Sigmoid colon (tissue), 7 donors: ENCODE results near the gene PPM1E. TPM values are rescaled to one million over a fixed set of nuclear protein-coding genes. Genes with fewer than 3 reads are reported as not detected.

Experiments
- DNase-seq: peaks from one replicate; pipeline ENCODE4 v3.0.0-alpha.2; 2019
- H3K27ac ChIP-seq, 4 donors: fragments of 200-600 bp; sonication (generic); one replicate each; pipeline ENCODE4 v1.5.1; 2016 to 2019; ENCODE audit warnings: mild to moderate bottlenecking in 1 of 4
- H3K27me3 ChIP-seq, 3 donors: fragments of 200-600 bp; sonication (generic); one replicate each; pipeline ENCODE4 v1.5.1; 2019; ENCODE audit warnings: mild to moderate bottlenecking in 1 of 3
- H3K36me3 ChIP-seq, 4 donors: fragments of 200-600 bp; sonication (generic); one replicate each; pipeline ENCODE4 v1.5.1; 2016 to 2019
- H3K4me1 ChIP-seq, 4 donors: fragments of 200-600 bp; sonication (generic); one replicate each; pipeline ENCODE4 v1.5.1; 2017 to 2019
- H3K4me3 ChIP-seq, 4 donors: fragments of 200-600 bp; sonication (generic); one replicate each; pipeline ENCODE4 v1.5.1; 2017 to 2019; ENCODE audit warnings: mild to moderate bottlenecking in 2 of 4, moderate library complexity in 1 of 4
- H3K9me3 ChIP-seq, 4 donors: fragments of 200-600 bp in 3 of 4; sonication (generic) in 3 of 4; one replicate each; pipeline versions ENCODE4 v1.5.1 to v1.6.1; 2013 to 2019
- EP300 ChIP-seq, 4 donors: sonication (generic); formaldehyde crosslinking; IDR thresholded peaks; one replicate each; pipeline ENCODE4 v1.6.1; 2017; ENCODE audit warnings: antibody characterized with exemption in 4 of 4
- POLR2A ChIP-seq, 2 donors: fragments of 450-650 bp; IDR thresholded peaks; one replicate each; pipeline ENCODE4 v1.6.1; 2016; ENCODE audit warnings: antibody characterized with exemption in 2 of 2, mild to moderate bottlenecking in 2 of 2, moderate library complexity in 2 of 2
- POLR2AphosphoS5 ChIP-seq, 4 donors: sonication (generic); formaldehyde crosslinking; IDR thresholded peaks; one replicate each; pipeline ENCODE4 v1.6.1; 2017; ENCODE audit warnings: antibody characterized with exemption in 4 of 4
- WGBS, 2 donors: extraction: QIAGEN DNeasy Blood & Tissue Kit; methylation state at CpG; one replicate each; pipeline ENCODE4 v1.1.7; 2013; 5-methylcytosine and 5-hydroxymethylcytosine counted together
- intact Hi-C: fragments of 100-400 bp; cut with DNase I; formaldehyde crosslinking; loops from one replicate; pipeline ENCODE4 v1.15.1; 2023
- polyA plus RNA-seq, 3 donors: library from polyadenylated mRNA; stranded (reverse); fragments of 200-250 nt; gene quantifications; one replicate each; pipeline ENCODE4 v1.2.3, GENCODE V29; 2013
- total RNA-seq, 4 donors: library from RNA; depleted of rRNA; stranded (reverse); fragments of >200 nt; gene quantifications; one replicate each; pipeline ENCODE4 v1.1.0, GENCODE V29; 2016
- TF ChIP-seq, protein P1 (sequence below), 4 experiments: fragments of 450-650 bp in 3 of 4; fragments of 200-600 bp in 1 of 4; IDR thresholded peaks; one replicate each; pipeline ENCODE4 v1.5.1; 2016 to 2019; ENCODE audit warnings: antibody characterized with exemption in 4 of 4, mild to moderate bottlenecking in 3 of 4, moderate library complexity in 2 of 4
- donor health status: healthy with polysubstance abuse.
- donor health status: Bipolar disorder and iron deficiency.
- donor health status: healthy.

The PPM1E gene
- total and polyA plus RNA-seq, 7 donors, result 0.16 to 0.55 (median 0.36) TPM; not detected in 2

DNA sequence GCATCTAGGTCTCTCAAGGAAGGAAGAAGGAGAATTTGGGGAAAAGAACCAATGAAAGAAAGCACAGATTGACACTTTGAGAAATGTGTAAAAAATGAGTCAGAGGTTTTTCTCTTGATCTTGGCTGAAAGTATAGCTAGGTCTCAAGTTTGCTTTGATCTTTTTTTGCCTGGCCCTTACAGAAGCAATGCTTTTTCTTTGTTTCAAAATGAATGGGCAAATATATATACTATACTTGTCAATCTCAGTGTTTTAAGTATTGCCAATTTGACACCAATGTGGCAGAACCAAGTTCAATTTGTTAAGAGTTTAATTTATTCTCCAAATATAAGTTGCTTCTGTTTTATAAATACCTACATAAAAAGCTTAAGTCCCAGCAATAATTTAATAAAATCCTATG, 119.6 kb downstream of the PPM1E start:
- intact Hi-C loops, result no loop called here
- no peak for DNase-seq
- TF ChIP-seq, protein P1, sequence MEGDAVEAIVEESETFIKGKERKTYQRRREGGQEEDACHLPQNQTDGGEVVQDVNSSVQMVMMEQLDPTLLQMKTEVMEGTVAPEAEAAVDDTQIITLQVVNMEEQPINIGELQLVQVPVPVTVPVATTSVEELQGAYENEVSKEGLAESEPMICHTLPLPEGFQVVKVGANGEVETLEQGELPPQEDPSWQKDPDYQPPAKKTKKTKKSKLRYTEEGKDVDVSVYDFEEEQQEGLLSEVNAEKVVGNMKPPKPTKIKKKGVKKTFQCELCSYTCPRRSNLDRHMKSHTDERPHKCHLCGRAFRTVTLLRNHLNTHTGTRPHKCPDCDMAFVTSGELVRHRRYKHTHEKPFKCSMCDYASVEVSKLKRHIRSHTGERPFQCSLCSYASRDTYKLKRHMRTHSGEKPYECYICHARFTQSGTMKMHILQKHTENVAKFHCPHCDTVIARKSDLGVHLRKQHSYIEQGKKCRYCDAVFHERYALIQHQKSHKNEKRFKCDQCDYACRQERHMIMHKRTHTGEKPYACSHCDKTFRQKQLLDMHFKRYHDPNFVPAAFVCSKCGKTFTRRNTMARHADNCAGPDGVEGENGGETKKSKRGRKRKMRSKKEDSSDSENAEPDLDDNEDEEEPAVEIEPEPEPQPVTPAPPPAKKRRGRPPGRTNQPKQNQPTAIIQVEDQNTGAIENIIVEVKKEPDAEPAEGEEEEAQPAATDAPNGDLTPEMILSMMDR (IDR thresholded peaks at IDR 0.05), result no peak
- TF ChIP-seq EP300 (IDR thresholded peaks at IDR 0.05) (no peak), POLR2A (IDR thresholded peaks at IDR 0.05) (no peak)
- H3K27me3 ChIP-seq, result no peaks in the 10 kb centered on the region
- H3K4me3 ChIP-seq, result no peak overlapping the region
- H3K9me3 ChIP-seq, result no peaks in the 10 kb centered on the region
- no peak overlapping the region for H3K27ac ChIP-seq
- H3K4me1 ChIP-seq, result no peaks in the 10 kb centered on the region
- H3K36me3 ChIP-seq, result no peaks in the 10 kb centered on the region

GRCh38 chr17:58884161-58884560, 128.5 kb downstream of the PPM1E start:
- WGBS, 2 donors, result 64 to 95% methylated on average over 1 of the region's 1 CpG

DNA sequence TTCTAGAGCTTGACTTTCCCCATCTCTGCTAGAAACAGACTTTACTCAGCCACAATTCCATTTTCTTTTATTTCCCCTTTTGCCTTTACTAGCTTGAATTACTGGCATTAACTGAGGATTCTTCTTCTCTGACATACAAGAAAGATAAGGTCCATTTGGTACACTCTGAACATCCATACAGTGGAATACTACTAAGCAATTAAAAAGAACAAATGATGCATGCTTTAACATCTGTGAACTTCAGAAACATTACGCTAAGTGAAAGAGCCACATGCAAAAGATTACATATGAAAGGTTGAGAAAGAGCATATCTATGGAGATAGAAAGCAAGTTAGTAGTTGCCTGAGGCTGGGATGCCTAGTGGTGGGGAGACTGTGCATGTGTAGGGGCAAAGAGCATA, 130.9 kb downstream of the PPM1E start:
- Histone ChIP-seq H3K27ac (no peak overlapping the region), H3K9me3 (peaks cover 0 to 5% (median 0%) of the 10 kb centered on the region in 4 donors), H3K27me3 (no peaks in the 10 kb centered on the region), H3K36me3 (no peaks in the 10 kb centered on the region), H3K4me1 (no peaks in the 10 kb centered on the region), H3K4me3 (no peak overlapping the region)
- TF ChIP-seq EP300 (IDR thresholded peaks at IDR 0.05) (no peak), POLR2A (IDR thresholded peaks at IDR 0.05) (no peak), POLR2AphosphoS5 (IDR thresholded peaks at IDR 0.05) (no peak)
- TF ChIP-seq, protein P1 (IDR thresholded peaks at IDR 0.05), result no peak
- intact Hi-C loops, result no loop called here
- 92 to 93% methylated on average over 1 of the region's 1 CpG for WGBS, 2 donors
- DNase-seq, result no peak

More at GRCh38 chr17:58884161-58884560, 128.5 kb downstream of the PPM1E start:
- H3K27me3 ChIP-seq, result no peaks in the 10 kb centered on the region
- no peaks in the 10 kb centered on the region for H3K36me3 ChIP-seq
- H3K27ac ChIP-seq, result no peak overlapping the region
- DNase-seq, result no peak
- H3K4me1 ChIP-seq, result no peaks in the 10 kb centered on the region
- TF ChIP-seq POLR2AphosphoS5 (IDR thresholded peaks at IDR 0.05), result no peak
- TF ChIP-seq, protein P1 (IDR thresholded peaks at IDR 0.05), result no peak
- intact Hi-C loops, result no loop called here
- no peak overlapping the region for H3K4me3 ChIP-seq
- no peaks in the 10 kb centered on the region for H3K9me3 ChIP-seq

DNA sequence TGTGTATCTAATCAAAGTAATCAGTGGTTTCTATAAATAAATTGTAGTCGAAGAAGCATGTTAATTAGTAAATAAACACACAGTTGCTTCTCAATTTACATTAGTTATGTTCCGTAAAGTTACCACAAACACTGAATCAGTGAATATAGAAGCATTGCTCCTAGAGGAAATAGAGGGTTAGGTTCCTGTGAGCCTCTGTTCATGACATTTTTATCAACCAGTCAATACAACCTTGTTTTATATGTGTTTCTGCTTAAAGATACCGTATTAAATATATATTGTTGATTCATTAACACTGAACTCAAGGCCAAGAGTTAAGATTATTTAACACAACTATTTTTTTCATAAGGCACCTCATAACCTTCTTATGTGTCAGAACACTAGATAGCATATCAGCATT, 134.3 kb downstream of the PPM1E start:
- intact Hi-C loops, result no loop called here
- 88 to 93% methylated on average over 3 of the region's 3 CpGs for WGBS, 2 donors
- Histone ChIP-seq H3K27ac (no peak overlapping the region), H3K4me3 (no peak overlapping the region), H3K27me3 (no peaks in the 10 kb centered on the region), H3K9me3 (peaks cover 0 to 5% (median under 1%) of the 10 kb centered on the region in 4 donors), H3K4me1 (no peaks in the 10 kb centered on the region), H3K36me3 (no peaks in the 10 kb centered on the region)
- DNase-seq, result no peak
- TF ChIP-seq POLR2A (IDR thresholded peaks at IDR 0.05) (no peak), POLR2AphosphoS5 (IDR thresholded peaks at IDR 0.05) (no peak), EP300 (IDR thresholded peaks at IDR 0.05) (no peak)
- TF ChIP-seq, protein P1 (IDR thresholded peaks at IDR 0.05), result no peak

DNA sequence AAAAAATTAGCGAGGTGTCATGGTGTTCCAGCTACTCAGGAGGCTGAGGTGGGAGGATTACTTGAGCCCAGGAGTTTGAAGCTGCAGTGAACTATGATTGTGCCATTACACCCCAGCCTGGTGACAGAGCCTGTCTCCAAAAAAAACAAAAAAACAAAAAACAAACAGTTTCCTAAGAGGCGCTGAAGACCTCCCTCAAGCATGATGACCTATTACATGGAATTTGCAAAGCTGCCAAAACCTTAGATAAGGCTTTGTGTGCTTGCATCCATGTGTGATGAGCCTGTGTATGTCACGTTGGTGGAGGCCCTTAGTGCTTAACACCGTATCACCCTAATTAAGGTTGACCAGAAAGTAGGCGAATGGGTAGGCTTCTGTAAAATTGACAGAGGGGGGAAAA, 143.5 kb downstream of the PPM1E start:
- H3K4me1 ChIP-seq, result no peaks in the 10 kb centered on the region
- H3K27ac ChIP-seq, result no peak overlapping the region
- H3K36me3 ChIP-seq, result no peaks in the 10 kb centered on the region
- H3K27me3 ChIP-seq, result no peaks in the 10 kb centered on the region
- no peaks in the 10 kb centered on the region for H3K9me3 ChIP-seq
- intact Hi-C loops, result no loop called here
- no peak for DNase-seq
- no peak for TF ChIP-seq EP300 (IDR thresholded peaks at IDR 0.05)
- no peak for TF ChIP-seq POLR2A (IDR thresholded peaks at IDR 0.05)
- TF ChIP-seq, protein P1 (IDR thresholded peaks at IDR 0.05), result no peak
- TF ChIP-seq POLR2AphosphoS5 (IDR thresholded peaks at IDR 0.05), result no peak
- H3K4me3 ChIP-seq, result no peak overlapping the region
- 87 to 92% methylated on average over 5 of the region's 5 CpGs for WGBS, 2 donors
